HepG2 (cell line): ENCODE data around the gene LSM8.

ENCODE experiments used
- ATF2 ChIP-seq: sonication (generic); formaldehyde crosslinking; IDR thresholded peaks from 2 replicates; pipeline ENCODE4 v1.4.0; 2020; ENCODE audit warnings: missing genetic modification reagents
- CTCF ChIP-seq: sonication (generic); formaldehyde crosslinking; IDR thresholded peaks from 2 replicates; pipeline ENCODE4 v1.5.0; 2020; ENCODE audit warnings: mild to moderate bottlenecking, missing genetic modification reagents, moderate library complexity
- FOXJ3 ChIP-seq: sonication (generic); formaldehyde crosslinking; IDR thresholded peaks from 2 replicates; pipeline ENCODE4 v1.4.0; 2020; ENCODE audit warnings: missing genetic modification reagents, mild to moderate bottlenecking, borderline replicate concordance
- KLF16 ChIP-seq, 2 experiments: sonication (generic) in 1 of 2; formaldehyde crosslinking in 1 of 2; IDR thresholded peaks; 2 replicates each; pipeline versions ENCODE4 v1.6.1 to v1.8.0; 2016 to 2023; ENCODE audit warnings: missing genetic modification reagents in 2 of 2, missing compliant biosample characterization in 1 of 2
- POLR2A ChIP-seq, 2 experiments: IDR thresholded peaks; 2 replicates each; pipeline ENCODE4 v1.6.1; 2011; ENCODE audit warnings: low read depth in 2 of 2, low read length in 2 of 2, mild to moderate bottlenecking in 1 of 2, moderate library complexity in 1 of 2; ENCODE audit not compliant: insufficient read depth in 1 of 2
- SP1 ChIP-seq, 2 experiments: fragments of 450-650 bp in 1 of 2; sonication (generic) in 1 of 2; formaldehyde crosslinking in 1 of 2; IDR thresholded peaks; 2 replicates each; pipeline versions ENCODE4 v1.4.0 to v1.6.1; 2016 to 2020; ENCODE audit warnings: missing genetic modification reagents in 1 of 2
- SUZ12 ChIP-seq: fragments of 150-350 bp; IDR thresholded peaks from 2 replicates; pipeline ENCODE4 v1.6.1; 2014; ENCODE audit warnings: low read depth, low read length
- ZNF792 ChIP-seq: IDR thresholded peaks from 2 replicates; pipeline ENCODE4 v1.6.1; 2016

- TF ChIP-seq POLR2A (IDR thresholded peaks at IDR 0.05; ENCODE audit: insufficient read depth in 1 of 2, low read depth in 2 of 2, low read length in 2 of 2), result no peak
- no peak for TF ChIP-seq ZNF792
- no peak for TF ChIP-seq ATF2 (CRISPR knock-in tag)
- TF ChIP-seq SUZ12, result no peak
- no peak for TF ChIP-seq CTCF
- TF ChIP-seq KLF16 (CRISPR knock-in tag; IDR thresholded peaks at IDR 0.05), result no peak
- TF ChIP-seq FOXJ3 (CRISPR knock-in tag), result no peak
- no peak for TF ChIP-seq SP1 (IDR thresholded peaks at IDR 0.05)
- no peak for TF ChIP-seq SP1 (CRISPR knock-in tag; IDR thresholded peaks at IDR 0.05)
Measured at GRCh38 chr7:118142012-118142411, 42.0 kb upstream of the LSM8 start.
